SH-SY5Y (cell line): ENCODE measurements around the gene IGSF11.

Experiments
- GATA2 ChIP-seq: IDR thresholded peaks from 2 replicates; pipeline ENCODE4 v1.6.1; 2011; ENCODE audit warnings: mild to moderate bottlenecking, low read depth, low read length
- GATA3 ChIP-seq: IDR thresholded peaks from 2 replicates; pipeline ENCODE4 v1.6.1; 2011; ENCODE audit warnings: low read depth, mild to moderate bottlenecking, low read length, moderate library complexity

GRCh38 chr3:119013951-119014350 is 20.7 kb downstream of the IGSF11 start:
- TF ChIP-seq GATA2 (no peak), GATA3 (no peak)
